Transverse colon (tissue), 3 donors: ENCODE measurements around the gene THEM5.

Source experiments
- CTCF ChIP-seq, 5 experiments: fragments of 200-600 bp in 3 of 5; fragments of 450-650 bp in 2 of 5; sonication (generic) in 3 of 5; IDR thresholded peaks; 1 replicate in 2 of 5; 2 replicates in 3 of 5; pipeline ENCODE4 v1.5.1; 2016 to 2017; ENCODE audit warnings: antibody characterized with exemption in 5 of 5, inconsistent platforms in 3 of 5, mild to moderate bottlenecking in 2 of 5, moderate library complexity in 1 of 5
- POLR2A ChIP-seq: fragments of 450-650 bp; IDR thresholded peaks from one replicate; pipeline ENCODE4 v1.6.1; 2016; ENCODE audit warnings: antibody characterized with exemption, mild to moderate bottlenecking, moderate library complexity

DNA sequence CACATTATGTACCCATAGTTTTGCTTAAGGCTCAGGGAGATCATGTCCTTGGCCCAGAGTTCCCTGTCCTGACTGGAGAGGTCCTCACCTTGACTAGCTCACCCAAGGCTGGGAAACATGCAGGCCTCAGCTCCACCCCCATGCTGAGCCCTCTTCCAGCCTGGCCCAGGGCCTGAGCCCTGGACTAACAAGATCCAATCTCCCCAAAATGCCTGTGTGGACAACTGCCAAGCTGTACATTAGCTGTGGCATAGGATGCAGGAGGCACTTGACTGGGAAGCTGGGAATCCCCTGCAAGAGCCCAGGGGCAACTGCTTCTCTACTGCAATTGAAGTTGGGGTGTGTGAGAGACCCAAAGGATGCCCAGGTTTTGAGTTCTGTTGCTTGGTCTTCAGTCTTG lies 50.3 kb downstream of the THEM5 start:
- TF ChIP-seq CTCF (IDR thresholded peaks at IDR 0.05) (no peak), POLR2A (no peak)
